ENCODE data around the gene PML. TPM values are rescaled to one million over a fixed set of nuclear protein-coding genes. Genes with fewer than 3 reads are reported as not detected.
A peak's percentile ranks its signal among the peaks of the same experiment; 100 is the strongest.

Gene PML
- polyA plus RNA-seq, 1 donor (not counting 4 experiments of a cell fraction or from before 2014, with no cell fraction given) = 20.5 TPM

GRCh38 chr15:74053517-74053916, 59.0 kb downstream of the PML start:
- H3K9me1 ChIP-seq (ENCODE audit: control insufficient read depth, extremely low read depth, insufficient read depth, low read length) = no peaks in the 10 kb centered on the region
- no peak overlapping the region for H3K4me2 ChIP-seq (ENCODE audit: control insufficient read depth, extremely low read depth, insufficient read depth, low read depth, low read length)
- H3K4me3 ChIP-seq (ENCODE audit: control insufficient read depth in 2 of 3, extremely low read depth in 1 of 3, insufficient read depth in 2 of 3, low read depth in 1 of 3, low read length in 3 of 3) = no peak overlapping the region
- no peaks in the 10 kb centered on the region for H3K79me2 ChIP-seq (ENCODE audit: control insufficient read depth, insufficient read depth, low read length)
- peaks cover 15% of the 10 kb centered on the region for H3K4me1 ChIP-seq (ENCODE audit: control insufficient read depth, extremely low read depth, insufficient read depth, low read length)
- no peaks in the 10 kb centered on the region for H3K9me3 ChIP-seq (ENCODE audit: control insufficient read depth, low read depth, low read length)
- H4K20me1 ChIP-seq (ENCODE audit: control insufficient read depth, extremely low read depth, insufficient read depth, low read length) = no peaks in the 10 kb centered on the region
- H3K36me3 ChIP-seq (ENCODE audit: control insufficient read depth in 2 of 2, extremely low read depth in 1 of 2, insufficient read depth in 2 of 2, low read length in 2 of 2) = no peaks in the 10 kb centered on the region
- no peak overlapping the region for H3K27ac ChIP-seq (ENCODE audit: control insufficient read depth, insufficient read depth, low read length)
- DNase-seq (ENCODE audit: low read depth, low spot score) (no peak), FAIRE-seq (no peak)
- no peaks in the 10 kb centered on the region for H3K27me3 ChIP-seq (ENCODE audit: control insufficient read depth, extremely low read depth, insufficient read depth, low read length)
- H2AFZ ChIP-seq (ENCODE audit: control insufficient read depth, low read length) = no peak overlapping the region
- dilution Hi-C loops (cut with MboI; ENCODE audit: extremely low pct_ligation_motif_present, low sequenced_read_pairs) = no loop called here
- TF ChIP-seq EZH2 (IDR thresholded peaks at IDR 0.05; ENCODE audit: low read length) (no peak), CTCF (optimal IDR thresholded peaks at IDR 0.05 in 1 of 3, IDR thresholded peaks at IDR 0.05 in 1 of 3, conservative IDR thresholded peaks at IDR 0.05 in 1 of 3; ENCODE audit: extremely low read depth in 1 of 3, insufficient read depth in 2 of 3, low read length in 3 of 3) (no peak)
- no peak overlapping the region for H3K9ac ChIP-seq (ENCODE audit: control insufficient read depth, extremely low read depth, insufficient read depth, low read length)

- Histone ChIP-seq H3K79me2 (ENCODE audit: control insufficient read depth, insufficient read depth, low read length) (no peaks in the 10 kb centered on the region), H2AFZ (ENCODE audit: control insufficient read depth, low read length) (peak overlapping the region; percentile 21), H3K4me2 (ENCODE audit: control insufficient read depth, extremely low read depth, insufficient read depth, low read depth, low read length) (no peak overlapping the region), H3K27ac (ENCODE audit: control insufficient read depth, insufficient read depth, low read length) (no peak overlapping the region), H3K4me3 (ENCODE audit: control insufficient read depth in 2 of 3, extremely low read depth in 1 of 3, insufficient read depth in 2 of 3, low read depth in 1 of 3, low read length in 3 of 3) (no peak overlapping the region), H3K27me3 (ENCODE audit: control insufficient read depth, extremely low read depth, insufficient read depth, low read length) (no peaks in the 10 kb centered on the region), H3K36me3 (ENCODE audit: control insufficient read depth in 2 of 2, extremely low read depth in 1 of 2, insufficient read depth in 2 of 2, low read length in 2 of 2) (no peaks in the 10 kb centered on the region), H4K20me1 (ENCODE audit: control insufficient read depth, extremely low read depth, insufficient read depth, low read length) (no peaks in the 10 kb centered on the region), H3K9ac (ENCODE audit: control insufficient read depth, extremely low read depth, insufficient read depth, low read length) (no peak overlapping the region), H3K9me1 (ENCODE audit: control insufficient read depth, extremely low read depth, insufficient read depth, low read length) (no peaks in the 10 kb centered on the region), H3K9me3 (ENCODE audit: control insufficient read depth, low read depth, low read length) (peaks cover 2% of the 10 kb centered on the region), H3K4me1 (ENCODE audit: control insufficient read depth, extremely low read depth, insufficient read depth, low read length) (peaks cover 15% of the 10 kb centered on the region)
- dilution Hi-C loops (cut with MboI; ENCODE audit: extremely low pct_ligation_motif_present, low sequenced_read_pairs) = no loop called here
- TF ChIP-seq EZH2 (IDR thresholded peaks at IDR 0.05; ENCODE audit: low read length) (no peak), CTCF (optimal IDR thresholded peaks at IDR 0.05 in 1 of 3, IDR thresholded peaks at IDR 0.05 in 1 of 3, conservative IDR thresholded peaks at IDR 0.05 in 1 of 3; ENCODE audit: extremely low read depth in 1 of 3, insufficient read depth in 2 of 3, low read length in 3 of 3) (peak; percentile 48 to 83 (median 76))
- peak; percentile 67 for FAIRE-seq
- DNase-seq (ENCODE audit: low read depth, low spot score) = peak; percentile 21
Observed at GRCh38 chr15:74053941-74054529, 59.5 kb downstream of the PML start.

Data from keratinocyte (primary cell).